ENCODE data around the gene NPR1.

- TF ChIP-seq, protein P1, sequence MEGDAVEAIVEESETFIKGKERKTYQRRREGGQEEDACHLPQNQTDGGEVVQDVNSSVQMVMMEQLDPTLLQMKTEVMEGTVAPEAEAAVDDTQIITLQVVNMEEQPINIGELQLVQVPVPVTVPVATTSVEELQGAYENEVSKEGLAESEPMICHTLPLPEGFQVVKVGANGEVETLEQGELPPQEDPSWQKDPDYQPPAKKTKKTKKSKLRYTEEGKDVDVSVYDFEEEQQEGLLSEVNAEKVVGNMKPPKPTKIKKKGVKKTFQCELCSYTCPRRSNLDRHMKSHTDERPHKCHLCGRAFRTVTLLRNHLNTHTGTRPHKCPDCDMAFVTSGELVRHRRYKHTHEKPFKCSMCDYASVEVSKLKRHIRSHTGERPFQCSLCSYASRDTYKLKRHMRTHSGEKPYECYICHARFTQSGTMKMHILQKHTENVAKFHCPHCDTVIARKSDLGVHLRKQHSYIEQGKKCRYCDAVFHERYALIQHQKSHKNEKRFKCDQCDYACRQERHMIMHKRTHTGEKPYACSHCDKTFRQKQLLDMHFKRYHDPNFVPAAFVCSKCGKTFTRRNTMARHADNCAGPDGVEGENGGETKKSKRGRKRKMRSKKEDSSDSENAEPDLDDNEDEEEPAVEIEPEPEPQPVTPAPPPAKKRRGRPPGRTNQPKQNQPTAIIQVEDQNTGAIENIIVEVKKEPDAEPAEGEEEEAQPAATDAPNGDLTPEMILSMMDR (IDR thresholded peaks at IDR 0.05): no peak
- TF ChIP-seq EZH2phosphoT487 (IDR thresholded peaks at IDR 0.05): no peak
- TF ChIP-seq EZH2 (IDR thresholded peaks at IDR 0.05): no peak
Measured at GRCh38 chr1:153698020-153698922, 19.8 kb downstream of the NPR1 start.
